Stimulated activated naive B cell treated with anti-CD40 and anti-IgM and Interleukin-4, amounts not matched to agents 10 μg/mL and 1 μg/mL and 100 μg/mL, for 72 hours (primary cell): ENCODE data around the gene D2HGDH.
"Not testable (repeated sequence)": the region's sequence is repeated elsewhere in the genome, so short reads cannot be mapped to it uniquely, and the experiment has no call there.

Source experiments
- ATAC-seq, 2 donors: fragments of 150-1000 bp; cut with Tn5 transposase; replicated peaks; 2 replicates each; pipeline ENCODE4 v1.10.0; 2021; ENCODE audit warnings: moderate library complexity in 1 of 2
- DNase-seq: peaks from one replicate; pipeline ENCODE4 v3.0.0; 2021
- H3K27ac Mint-ChIP-seq: one replicate; pipeline ENCODE4 v1.8.0; 2022; ENCODE audit warnings: mild to moderate bottlenecking, mixed read lengths
- H3K27me3 Mint-ChIP-seq, 2 donors: one replicate each; pipeline ENCODE4 v1.8.0; 2022; ENCODE audit warnings: mixed read lengths in 2 of 2
- H3K36me3 Mint-ChIP-seq, 2 donors: one replicate each; pipeline ENCODE4 v1.8.0; 2022; ENCODE audit warnings: mixed read lengths in 2 of 2, mild to moderate bottlenecking in 1 of 2
- H3K4me1 Mint-ChIP-seq, 2 donors: one replicate each; pipeline ENCODE4 v1.8.0; 2022; ENCODE audit warnings: mixed read lengths in 2 of 2, mild to moderate bottlenecking in 1 of 2
- H3K4me3 Mint-ChIP-seq, 2 donors: one replicate each; pipeline ENCODE4 v1.8.0; 2022; ENCODE audit warnings: mild to moderate bottlenecking in 2 of 2, mixed read lengths in 2 of 2, moderate library complexity in 1 of 2
- H3K9me3 Mint-ChIP-seq, 2 donors: one replicate each; pipeline ENCODE4 v1.8.0; 2022; ENCODE audit warnings: mixed read lengths in 2 of 2, mild to moderate bottlenecking in 1 of 2

D2HGDH gene

GRCh38 chr2:241748468-241749256, 14.2 kb downstream of the D2HGDH start:
- no peak overlapping the region for H3K4me3 Mint-ChIP-seq
- DNase-seq = no peak
- peaks cover 47 to 68% of the 10 kb centered on the region in 2 donors for H3K36me3 Mint-ChIP-seq
- no peak for ATAC-seq
- peaks cover 0 to 1% of the 10 kb centered on the region in 2 donors for H3K4me1 Mint-ChIP-seq
- no peak overlapping the region for H3K27ac Mint-ChIP-seq
- no peaks in the 10 kb centered on the region for H3K27me3 Mint-ChIP-seq
- peaks cover 0 to 3% of the 10 kb centered on the region in 2 donors for H3K9me3 Mint-ChIP-seq

- Mint-ChIP-seq H3K27me3 (no peaks in the 10 kb centered on the region), H3K36me3 (peaks cover 43 to 62% of the 10 kb centered on the region in 2 donors), H3K4me3 (no peak overlapping the region), H3K4me1 (peaks cover 0 to 1% of the 10 kb centered on the region in 2 donors), H3K27ac (no peak overlapping the region), H3K9me3 (peaks cover 0 to 3% of the 10 kb centered on the region in 2 donors)
- DNase-seq (no peak), ATAC-seq (no peak)
Observed at GRCh38 chr2:241750076-241750840, 15.8 kb downstream of the D2HGDH start.

GRCh38 chr2:241751152-241751551, 16.7 kb downstream of the D2HGDH start:
- peaks cover 41 to 62% of the 10 kb centered on the region in 2 donors for H3K36me3 Mint-ChIP-seq
- peak overlapping the region; percentile 85 for H3K27ac Mint-ChIP-seq
- DNase-seq = no peak
- H3K4me3 Mint-ChIP-seq = no peak overlapping the region
- H3K4me1 Mint-ChIP-seq = peaks cover 0 to 1% of the 10 kb centered on the region in 2 donors
- ATAC-seq = no peak
- H3K9me3 Mint-ChIP-seq = no peaks in the 10 kb centered on the region
- H3K27me3 Mint-ChIP-seq = no peaks in the 10 kb centered on the region

- Mint-ChIP-seq H3K27me3 (no peaks in the 10 kb centered on the region), H3K36me3 (peaks cover 41 to 59% of the 10 kb centered on the region in 2 donors), H3K9me3 (no peaks in the 10 kb centered on the region), H3K4me1 (peaks cover 0 to 1% of the 10 kb centered on the region in 2 donors), H3K27ac (no peak overlapping the region), H3K4me3 (no peak overlapping the region)
- DNase-seq (no peak), ATAC-seq (no peak)
Observed at GRCh38 chr2:241751776-241752175, 17.3 kb downstream of the D2HGDH start.

DNA sequence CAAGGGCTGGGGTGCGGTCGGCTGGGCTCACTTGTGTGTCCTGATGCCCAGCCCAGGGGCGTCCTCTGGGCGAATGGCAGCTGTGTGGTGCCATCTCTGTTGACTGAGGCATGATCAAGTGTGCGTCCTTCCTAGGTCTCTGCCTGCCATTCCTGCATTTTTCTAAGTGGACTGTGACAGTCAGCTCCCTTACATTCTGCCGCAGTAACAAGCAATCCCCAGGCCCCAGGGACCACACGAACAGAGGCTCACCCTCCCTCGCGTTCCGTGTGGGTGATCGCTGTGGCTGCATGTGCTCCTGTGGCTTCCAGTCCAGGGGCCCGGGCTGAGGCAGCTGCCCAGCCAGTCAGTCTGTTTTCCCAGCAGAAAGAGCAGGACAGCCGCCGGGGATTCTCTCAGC, 17.8 kb downstream of the D2HGDH start:
- Mint-ChIP-seq H3K4me3 (no peak overlapping the region), H3K4me1 (peaks cover 0 to 1% of the 10 kb centered on the region in 2 donors), H3K36me3 (peaks cover 38 to 59% of the 10 kb centered on the region in 2 donors), H3K27ac (no peak overlapping the region), H3K27me3 (no peaks in the 10 kb centered on the region), H3K9me3 (no peaks in the 10 kb centered on the region)
- no peak for DNase-seq
- ATAC-seq = no peak

DNA sequence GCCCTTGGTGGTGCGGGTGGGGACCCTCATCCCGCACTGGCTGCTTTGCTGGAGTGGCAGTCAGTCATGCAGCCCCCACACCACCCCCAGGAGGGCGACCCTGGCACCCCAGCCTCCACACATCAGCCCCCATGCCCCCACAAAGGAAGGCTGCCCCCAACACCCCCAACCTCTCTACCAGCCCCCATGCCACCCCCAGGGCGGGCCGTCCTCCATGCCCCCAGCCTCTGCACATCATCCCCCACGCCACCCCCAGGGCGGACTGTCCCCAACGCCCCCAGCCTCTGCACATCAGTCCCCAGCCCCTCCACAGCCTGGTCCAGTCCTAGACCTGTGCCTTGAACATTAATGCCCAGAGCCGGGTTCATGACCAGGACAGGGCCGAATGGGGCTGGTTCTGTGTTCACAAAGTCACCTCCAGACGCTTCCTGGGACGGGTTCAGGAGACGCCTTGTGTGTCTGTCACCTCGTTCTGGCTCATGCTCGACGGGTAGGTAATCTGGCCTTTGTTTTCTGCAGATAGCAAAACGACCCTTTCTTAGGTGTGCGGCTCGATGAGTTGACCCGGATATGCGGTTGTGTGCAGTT, 18.4 kb downstream of the D2HGDH start:
- H3K4me1 Mint-ChIP-seq = peaks cover 0 to 1% of the 10 kb centered on the region in 2 donors
- no peaks in the 10 kb centered on the region for H3K9me3 Mint-ChIP-seq
- H3K27ac Mint-ChIP-seq = no peak overlapping the region
- peaks cover 37 to 60% of the 10 kb centered on the region in 2 donors for H3K36me3 Mint-ChIP-seq
- no peaks in the 10 kb centered on the region for H3K27me3 Mint-ChIP-seq
- no peak for DNase-seq
- H3K4me3 Mint-ChIP-seq = no peak overlapping the region
- no peak for ATAC-seq

- Mint-ChIP-seq H3K27ac (peak overlapping the region; percentile 26), H3K36me3 (peaks cover 35 to 60% of the 10 kb centered on the region in 2 donors), H3K4me1 (peaks cover 0 to 1% of the 10 kb centered on the region in 2 donors), H3K27me3 (no peaks in the 10 kb centered on the region), H3K9me3 (no peaks in the 10 kb centered on the region), H3K4me3 (no peak overlapping the region)
- ATAC-seq = no peak
- DNase-seq = no peak
Observed at GRCh38 chr2:241753493-241753892, 19.1 kb downstream of the D2HGDH start.

GRCh38 chr2:241754042-241754441, 19.6 kb downstream of the D2HGDH start:
- Mint-ChIP-seq H3K9me3 (no peaks in the 10 kb centered on the region), H3K27me3 (no peaks in the 10 kb centered on the region), H3K4me1 (no peaks in the 10 kb centered on the region), H3K4me3 (no peak overlapping the region), H3K27ac (peak overlapping the region; percentile 33), H3K36me3 (peaks cover 31 to 55% of the 10 kb centered on the region in 2 donors)
- no peak for ATAC-seq
- DNase-seq = no peak

GRCh38 chr2:241755166-241755565, 20.7 kb downstream of the D2HGDH start:
- Mint-ChIP-seq H3K36me3 (peaks cover 30 to 53% of the 10 kb centered on the region in 2 donors), H3K27ac (no peak overlapping the region), H3K9me3 (no peaks in the 10 kb centered on the region), H3K4me1 (no peaks in the 10 kb centered on the region), H3K27me3 (no peaks in the 10 kb centered on the region), H3K4me3 (no peak overlapping the region)
- DNase-seq = no peak
- ATAC-seq = no peak

- ATAC-seq (no peak), DNase-seq (no peak)
- Mint-ChIP-seq H3K4me3 (no peak overlapping the region), H3K9me3 (peaks cover 0 to under 1% of the 10 kb centered on the region in 2 donors), H3K27ac (no peak overlapping the region), H3K4me1 (no peaks in the 10 kb centered on the region), H3K27me3 (no peaks in the 10 kb centered on the region), H3K36me3 (peaks cover 33 to 56% of the 10 kb centered on the region in 2 donors)
Observed at GRCh38 chr2:241755777-241756176, 21.3 kb downstream of the D2HGDH start.

- DNase-seq (no peak), ATAC-seq (no peak)
- H3K9me3 Mint-ChIP-seq = peaks cover 0 to 2% of the 10 kb centered on the region in 2 donors
- H3K36me3 Mint-ChIP-seq = peaks cover 34 to 49% of the 10 kb centered on the region in 2 donors
- peaks cover 0 to 2% of the 10 kb centered on the region in 2 donors for H3K4me1 Mint-ChIP-seq
- no peak overlapping the region for H3K4me3 Mint-ChIP-seq
- H3K27ac Mint-ChIP-seq = no peak overlapping the region
- no peaks in the 10 kb centered on the region for H3K27me3 Mint-ChIP-seq
Observed at GRCh38 chr2:241759067-241759807, 24.8 kb downstream of the D2HGDH start.

DNA sequence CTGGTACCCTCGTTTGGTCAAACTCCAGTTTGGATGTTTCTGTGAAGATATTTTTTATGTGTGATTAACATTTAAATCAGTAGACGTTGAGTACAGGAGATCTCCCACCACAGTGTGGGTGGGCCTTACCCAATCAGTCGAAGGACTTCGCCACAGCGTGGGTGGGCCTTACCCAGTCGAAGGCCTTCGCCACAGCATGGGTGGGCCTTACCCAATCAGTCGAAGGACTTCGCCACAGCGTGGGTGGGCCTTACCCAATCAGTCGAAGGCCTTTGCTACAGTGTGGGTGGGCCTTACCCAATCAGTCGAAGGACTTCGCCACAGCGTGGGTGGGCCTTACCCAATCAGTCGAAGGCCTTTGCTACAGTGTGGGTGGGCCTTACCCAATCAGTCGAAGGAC, 25.5 kb downstream of the D2HGDH start:
- H3K36me3 Mint-ChIP-seq = peaks cover 31 to 47% of the 10 kb centered on the region in 2 donors
- not testable (repeated sequence) for H3K9me3 Mint-ChIP-seq, DNase-seq, H3K4me3 Mint-ChIP-seq, ATAC-seq, H3K27ac Mint-ChIP-seq, H3K27me3 Mint-ChIP-seq, H3K4me1 Mint-ChIP-seq

GRCh38 chr2:241760301-241760771, 25.9 kb downstream of the D2HGDH start:
- H3K4me3 Mint-ChIP-seq = no peak overlapping the region
- H3K4me1 Mint-ChIP-seq = peaks cover 0 to 2% of the 10 kb centered on the region in 2 donors
- no peak for ATAC-seq
- no peaks in the 10 kb centered on the region for H3K27me3 Mint-ChIP-seq
- no peak for DNase-seq
- H3K36me3 Mint-ChIP-seq = peaks cover 30 to 46% of the 10 kb centered on the region in 2 donors
- H3K9me3 Mint-ChIP-seq = peaks cover 0 to 2% of the 10 kb centered on the region in 2 donors
- H3K27ac Mint-ChIP-seq = peak overlapping the region; percentile 27
